Brain microvascular endothelial cell (primary cell): ENCODE data around the gene FGR.

ENCODE experiments used
- DNase-seq: peaks from one replicate; pipeline ENCODE4 v3.0.0-alpha.2; 2020
- H3K27ac ChIP-seq: fragments of 250-450 bp; sonication (Bioruptor Pico); 2 replicates; pipeline ENCODE4 v1.5.1; 2020; ENCODE audit warnings: mild to moderate bottlenecking, moderate library complexity
- H3K27me3 ChIP-seq: fragments of 250-450 bp; sonication (Bioruptor Pico); replicated peaks from 2 replicates; pipeline ENCODE4 v1.5.1; 2020; ENCODE audit warnings: mild to moderate bottlenecking
- H3K36me3 ChIP-seq: fragments of 250-450 bp; sonication (Bioruptor Pico); replicated peaks from 2 replicates; pipeline ENCODE4 v1.5.1; 2020; ENCODE audit warnings: mild to moderate bottlenecking
- H3K4me3 ChIP-seq: 2 replicates; pipeline ENCODE4 v1.5.1; 2011; ENCODE audit warnings: low read depth, mild to moderate bottlenecking, control low read depth, low read length, moderate library complexity
- CTCF ChIP-seq: IDR thresholded peaks from 2 replicates; pipeline ENCODE4 v1.5.1; 2011; ENCODE audit warnings: low read depth, mild to moderate bottlenecking, moderate library complexity, low read length, control low read depth, inconsistent platforms; ENCODE audit errors: missing control alignments
- in situ Hi-C: cut with HindIII; loops from 2 replicates; pipeline ENCODE4 v1.10.0; 2017; ENCODE audit warnings: low sequenced_read_pairs, low pct_ligation_motif_present

FGR gene

DNA sequence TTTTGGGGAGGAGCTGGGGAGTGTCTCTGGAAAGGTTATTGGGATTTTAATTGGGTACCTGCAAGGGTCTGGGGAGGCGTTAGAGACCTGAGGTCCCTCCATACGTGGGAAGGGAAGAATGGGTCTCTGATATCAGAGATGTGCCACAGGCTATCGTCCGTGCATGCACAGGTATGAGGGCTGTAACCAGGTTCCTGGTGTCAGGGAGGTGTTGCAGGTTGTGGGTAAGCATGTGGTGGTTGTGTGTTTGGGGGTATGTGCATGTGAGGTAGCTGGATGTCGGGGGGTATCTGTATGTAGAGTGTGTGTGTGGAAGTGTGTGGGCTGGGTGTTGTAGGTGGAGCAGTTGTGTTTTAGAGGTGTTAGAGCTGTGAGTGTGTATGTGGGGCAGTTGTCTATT, 39.4 kb downstream of the FGR start:
- DNase-seq, result no peak
- TF ChIP-seq CTCF, result no peak
- Histone ChIP-seq H3K4me3 (no peak overlapping the region), H3K36me3 (no peaks in the 10 kb centered on the region), H3K27ac (no peak overlapping the region), H3K27me3 (no peaks in the 10 kb centered on the region)
- in situ Hi-C loops, result no loop called here

- no peak overlapping the region for H3K4me3 ChIP-seq
- no peak for TF ChIP-seq CTCF
Measured at GRCh38 chr1:27594564-27595510, 40.1 kb downstream of the FGR start.

GRCh38 chr1:27593678-27594563, 41.1 kb downstream of the FGR start:
- H3K4me3 ChIP-seq, result no peak overlapping the region
- no peaks in the 10 kb centered on the region for H3K36me3 ChIP-seq
- no peaks in the 10 kb centered on the region for H3K27me3 ChIP-seq
- H3K27ac ChIP-seq, result no peak overlapping the region
- in situ Hi-C loops, result no loop called here
- DNase-seq, result no peak
- TF ChIP-seq CTCF, result no peak

More at GRCh38 chr1:27594564-27595510, 40.1 kb downstream of the FGR start:
- no peak for DNase-seq
- Histone ChIP-seq H3K27ac (no peak overlapping the region), H3K27me3 (no peaks in the 10 kb centered on the region), H3K36me3 (no peaks in the 10 kb centered on the region)
- in situ Hi-C loops, result no loop called here

GRCh38 chr1:27592931-27593677, 41.9 kb downstream of the FGR start:
- in situ Hi-C loops, result no loop called here
- no peak for DNase-seq
- H3K27me3 ChIP-seq, result no peaks in the 10 kb centered on the region
- TF ChIP-seq CTCF, result no peak
- H3K27ac ChIP-seq, result no peak overlapping the region
- H3K4me3 ChIP-seq, result no peak overlapping the region
- H3K36me3 ChIP-seq, result peaks cover 3% of the 10 kb centered on the region

GRCh38 chr1:27592232-27592930, 42.6 kb downstream of the FGR start:
- Histone ChIP-seq H3K36me3 (peaks cover 3% of the 10 kb centered on the region), H3K27me3 (no peaks in the 10 kb centered on the region), H3K27ac (no peak overlapping the region), H3K4me3 (no peak overlapping the region)
- in situ Hi-C loops, result no loop called here
- TF ChIP-seq CTCF, result no peak
- DNase-seq, result no peak
